Neutrophil (primary cell): ENCODE measurements around the gene PRPF8.

ENCODE experiments used
- H3K27ac ChIP-seq: fragments of 200-600 bp; sonication (generic); 2 replicates; pipeline ENCODE4 v1.5.1; 2016; ENCODE audit warnings: mild to moderate bottlenecking, moderate library complexity
- H3K27me3 ChIP-seq: fragments of 200-600 bp; sonication (generic); 2 replicates; pipeline ENCODE4 v1.6.0; 2016; ENCODE audit warnings: mild to moderate bottlenecking
- H3K36me3 ChIP-seq: fragments of 200-600 bp; sonication (generic); 2 replicates; pipeline ENCODE4 v1.5.1; 2017
- H3K4me1 ChIP-seq, 2 experiments: fragments of 200-600 bp in 1 of 2; sonication (generic) in 1 of 2; 1 replicate in 1 of 2; 2 replicates in 1 of 2; pipeline versions ENCODE4 v1.5.1 to v1.6.1; 2013 to 2016; ENCODE audit warnings: low read depth in 1 of 2, low read length in 1 of 2, mild to moderate bottlenecking in 1 of 2, moderate library complexity in 1 of 2; ENCODE audit not compliant: control insufficient read depth in 1 of 2, insufficient read depth in 1 of 2
- H3K4me3 ChIP-seq, 2 experiments: fragments of 200-600 bp in 1 of 2; sonication (generic) in 1 of 2; 1 replicate in 1 of 2; 2 replicates in 1 of 2; pipeline ENCODE4 v1.5.1; 2013 to 2016; ENCODE audit warnings: low read depth in 1 of 2, low read length in 1 of 2, mild to moderate bottlenecking in 1 of 2, moderate library complexity in 1 of 2
- H3K9me3 ChIP-seq: fragments of 200-600 bp; sonication (generic); 2 replicates; pipeline ENCODE4 v1.5.1; 2016
- TF ChIP-seq, protein P1 (sequence below): fragments of 200-600 bp; sonication (generic); IDR thresholded peaks from 2 replicates; pipeline ENCODE4 v1.5.1; 2016; ENCODE audit warnings: antibody characterized with exemption

Gene PRPF8

DNA sequence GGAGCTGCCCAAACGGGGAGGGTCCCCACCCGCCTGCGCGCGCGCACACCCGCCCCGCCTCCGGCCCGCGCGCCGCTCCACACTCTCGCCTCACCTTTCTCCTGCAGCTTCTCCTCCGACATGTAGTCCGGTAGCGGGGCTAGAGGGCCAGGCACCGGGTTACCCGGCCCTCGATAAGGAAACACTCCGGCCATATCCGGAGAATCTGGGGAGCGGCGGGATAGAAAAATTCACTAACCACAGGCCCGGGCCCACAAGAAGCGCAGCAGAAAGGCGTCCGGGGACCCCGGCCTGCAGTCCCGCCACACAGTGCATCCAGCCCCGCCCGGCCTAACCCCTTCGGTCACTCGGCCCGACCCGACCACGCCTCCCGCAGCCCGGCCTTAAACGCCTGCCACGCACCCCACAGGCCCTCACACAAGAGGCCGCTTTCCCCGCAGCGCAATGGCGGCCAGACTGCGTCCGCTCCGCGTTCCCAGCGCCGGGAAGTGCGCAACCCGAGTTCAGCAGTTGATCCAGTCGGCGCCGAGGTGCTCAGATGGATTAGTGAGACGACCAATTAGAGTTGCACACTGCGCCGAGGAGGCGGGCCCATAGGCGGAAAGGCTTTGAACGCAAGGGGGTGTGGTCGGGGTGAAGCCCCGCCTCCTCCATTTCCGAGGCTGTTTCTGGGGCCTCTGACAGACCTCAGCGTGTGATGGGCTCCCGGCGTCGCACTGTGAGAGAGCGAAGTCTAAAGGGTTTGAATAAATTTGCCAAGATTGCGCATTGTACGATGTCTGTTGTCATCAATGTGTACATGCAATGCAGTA lies at the start of gene PRPF8:
Gene PRPF8, minus strand, starts transcription at position 490 of the 812 bp plus-strand sequence. Its CDS starts 296 bp downstream, at position 194.
- Histone ChIP-seq H3K36me3 (peaks cover 38% of the 10 kb centered on the region), H3K4me3 (peak within 1 kb of the TSS; percentile 86 to 97), H3K4me1 (peaks cover 14 to 19% of the 10 kb centered on the region in 2 experiments), H3K27ac (peak within 1 kb of the TSS; percentile 95), H3K27me3 (no peaks in the 10 kb centered on the region), H3K9me3 (no peaks in the 10 kb centered on the region)
- TF ChIP-seq, protein P1, sequence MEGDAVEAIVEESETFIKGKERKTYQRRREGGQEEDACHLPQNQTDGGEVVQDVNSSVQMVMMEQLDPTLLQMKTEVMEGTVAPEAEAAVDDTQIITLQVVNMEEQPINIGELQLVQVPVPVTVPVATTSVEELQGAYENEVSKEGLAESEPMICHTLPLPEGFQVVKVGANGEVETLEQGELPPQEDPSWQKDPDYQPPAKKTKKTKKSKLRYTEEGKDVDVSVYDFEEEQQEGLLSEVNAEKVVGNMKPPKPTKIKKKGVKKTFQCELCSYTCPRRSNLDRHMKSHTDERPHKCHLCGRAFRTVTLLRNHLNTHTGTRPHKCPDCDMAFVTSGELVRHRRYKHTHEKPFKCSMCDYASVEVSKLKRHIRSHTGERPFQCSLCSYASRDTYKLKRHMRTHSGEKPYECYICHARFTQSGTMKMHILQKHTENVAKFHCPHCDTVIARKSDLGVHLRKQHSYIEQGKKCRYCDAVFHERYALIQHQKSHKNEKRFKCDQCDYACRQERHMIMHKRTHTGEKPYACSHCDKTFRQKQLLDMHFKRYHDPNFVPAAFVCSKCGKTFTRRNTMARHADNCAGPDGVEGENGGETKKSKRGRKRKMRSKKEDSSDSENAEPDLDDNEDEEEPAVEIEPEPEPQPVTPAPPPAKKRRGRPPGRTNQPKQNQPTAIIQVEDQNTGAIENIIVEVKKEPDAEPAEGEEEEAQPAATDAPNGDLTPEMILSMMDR, result peak; percentile 30

DNA sequence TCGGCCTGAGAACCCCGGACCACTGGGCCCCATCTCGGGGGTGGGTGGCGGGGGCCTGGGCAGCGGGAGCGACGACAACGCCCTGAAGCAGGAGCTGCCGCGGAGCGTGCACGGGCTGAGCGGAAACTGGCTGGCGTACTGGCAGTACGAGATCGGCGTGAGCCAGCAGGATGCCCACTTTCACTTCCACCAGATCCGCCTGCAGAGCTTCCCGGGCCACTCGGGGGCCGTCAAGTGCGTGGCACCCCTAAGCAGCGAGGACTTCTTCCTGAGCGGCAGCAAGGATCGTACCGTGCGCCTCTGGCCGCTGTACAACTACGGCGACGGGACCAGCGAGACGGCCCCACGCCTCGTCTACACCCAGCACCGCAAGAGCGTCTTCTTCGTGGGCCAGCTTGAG lies 49.1 kb upstream of the PRPF8 start:
- TF ChIP-seq, protein P1, result no peak
- no peak overlapping the region for H3K27ac ChIP-seq
- no peaks in the 10 kb centered on the region for H3K27me3 ChIP-seq
- peaks cover 61% of the 10 kb centered on the region for H3K36me3 ChIP-seq
- no peaks in the 10 kb centered on the region for H3K4me1 ChIP-seq
- no peaks in the 10 kb centered on the region for H3K9me3 ChIP-seq
- H3K4me3 ChIP-seq, result no peak overlapping the region

DNA sequence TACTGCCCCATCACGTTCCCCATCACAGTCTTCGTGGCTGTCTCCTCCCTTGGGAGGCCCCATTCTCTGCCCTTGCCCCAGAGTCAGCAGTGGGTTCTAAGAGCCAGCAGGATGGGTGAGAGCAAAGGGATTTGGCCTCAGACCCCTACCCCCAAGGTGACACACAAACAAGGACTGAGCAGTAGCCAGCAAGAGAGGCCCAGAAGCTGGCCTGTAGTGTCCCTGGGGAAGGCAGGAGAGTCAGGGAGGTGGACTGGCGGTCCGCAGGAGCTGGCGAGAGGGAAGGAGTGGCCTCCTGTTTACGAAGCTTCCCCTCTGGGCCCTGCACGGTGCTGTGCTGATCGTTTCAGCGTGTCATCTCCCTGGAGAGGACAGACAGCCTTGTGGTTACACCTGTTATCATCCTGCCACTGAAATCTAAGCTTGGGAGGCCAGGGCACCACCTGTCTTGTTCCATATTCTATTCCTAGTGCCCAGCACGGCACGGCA lies 48.2 kb upstream of the PRPF8 start:
- no peaks in the 10 kb centered on the region for H3K4me1 ChIP-seq
- H3K36me3 ChIP-seq, result peaks cover 67% of the 10 kb centered on the region
- TF ChIP-seq, protein P1, result no peak
- no peaks in the 10 kb centered on the region for H3K27me3 ChIP-seq
- H3K9me3 ChIP-seq, result no peaks in the 10 kb centered on the region
- no peak overlapping the region for H3K27ac ChIP-seq
- no peak overlapping the region for H3K4me3 ChIP-seq

DNA sequence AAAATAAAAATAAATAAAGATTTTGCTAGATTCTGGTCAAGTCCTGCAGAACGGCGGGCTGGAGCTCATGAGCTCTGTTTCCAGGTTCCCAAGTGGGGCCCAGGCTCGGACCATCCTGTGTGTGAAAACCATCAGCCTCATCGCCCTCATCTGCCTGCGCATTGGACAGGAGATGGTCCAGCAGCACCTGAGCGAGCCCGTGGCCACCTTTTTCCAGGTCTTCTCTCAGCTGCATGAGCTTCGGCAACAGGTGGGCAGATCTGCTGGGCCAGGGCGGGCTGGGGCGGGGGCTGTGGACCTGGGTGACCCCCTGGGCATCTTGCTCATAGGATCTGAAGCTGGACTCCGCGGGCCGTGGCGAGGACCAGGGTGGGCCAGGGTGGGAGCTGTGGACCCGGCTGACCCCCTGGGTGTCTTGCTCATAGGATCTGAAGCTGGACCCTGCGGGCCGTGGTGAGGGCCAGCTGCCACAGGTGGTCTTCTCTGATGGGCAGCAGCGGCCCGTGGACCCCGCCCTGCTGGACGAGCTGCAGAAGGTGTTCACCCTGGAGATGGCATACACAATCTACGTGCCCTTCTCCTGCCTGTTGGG lies 47.7 kb upstream of the PRPF8 start:
- no peak overlapping the region for H3K27ac ChIP-seq
- no peak overlapping the region for H3K4me3 ChIP-seq
- peaks cover 67% of the 10 kb centered on the region for H3K36me3 ChIP-seq
- no peaks in the 10 kb centered on the region for H3K4me1 ChIP-seq
- TF ChIP-seq, protein P1, result no peak
- no peaks in the 10 kb centered on the region for H3K27me3 ChIP-seq
- H3K9me3 ChIP-seq, result no peaks in the 10 kb centered on the region

DNA sequence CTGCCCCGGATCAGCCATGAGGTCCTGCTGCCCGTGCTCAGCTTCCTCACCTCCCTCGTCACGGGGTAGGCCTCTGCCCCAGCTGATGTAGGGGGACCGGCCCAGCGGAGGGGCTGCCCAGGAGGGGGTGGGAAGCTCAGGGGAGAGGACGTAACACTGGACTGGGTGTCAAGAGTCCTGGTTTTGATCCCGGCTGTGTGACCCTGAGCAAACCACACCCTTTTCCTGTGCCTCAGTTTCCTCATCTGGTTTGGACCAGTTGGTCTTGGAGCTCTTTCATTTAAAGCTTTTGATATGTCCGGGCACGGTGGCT lies 46.5 kb upstream of the PRPF8 start:
- H3K36me3 ChIP-seq, result peaks cover 58% of the 10 kb centered on the region
- no peaks in the 10 kb centered on the region for H3K9me3 ChIP-seq
- no peak overlapping the region for H3K4me3 ChIP-seq
- no peaks in the 10 kb centered on the region for H3K4me1 ChIP-seq
- no peak overlapping the region for H3K27ac ChIP-seq
- no peaks in the 10 kb centered on the region for H3K27me3 ChIP-seq
- TF ChIP-seq, protein P1, result no peak
